Esophagus muscularis mucosa (tissue), 4 donors: ENCODE measurements around the gene TPGS1. TPM values are rescaled to one million over a fixed set of nuclear protein-coding genes. Genes with fewer than 3 reads are reported as not detected.

Experiments
- DNase-seq: peaks from one replicate; pipeline ENCODE4 v3.0.0-alpha.2; 2017; ENCODE audit errors: extremely low spot score
- H3K27ac ChIP-seq, 4 donors: fragments of 200-600 bp; sonication (generic); replicated peaks in 1 of 4; 1 replicate in 3 of 4; 2 replicates in 1 of 4; pipeline ENCODE4 v1.5.1; 2016 to 2019; ENCODE audit warnings: mild to moderate bottlenecking in 1 of 4
- H3K27me3 ChIP-seq, 4 donors: fragments of 200-600 bp; sonication (generic); one replicate each; pipeline versions ENCODE4 v1.5.1 to v1.6.0; 2016 to 2019
- H3K36me3 ChIP-seq, 4 donors: fragments of 200-600 bp; sonication (generic); one replicate each; pipeline ENCODE4 v1.5.1; 2016 to 2019
- H3K4me1 ChIP-seq, 4 donors: fragments of 200-600 bp; sonication (generic); one replicate each; pipeline ENCODE4 v1.5.1; 2016 to 2019
- H3K4me3 ChIP-seq, 4 donors: fragments of 200-600 bp; sonication (generic); 1 replicate in 2 of 4; 2 replicates in 2 of 4; pipeline ENCODE4 v1.5.1; 2016 to 2019; ENCODE audit warnings: mild to moderate bottlenecking in 4 of 4, moderate library complexity in 1 of 4
- H3K9me3 ChIP-seq, 4 donors: fragments of 200-600 bp; sonication (generic); 1 replicate in 3 of 4; 2 replicates in 1 of 4; pipeline ENCODE4 v1.5.1; 2016 to 2019
- CTCF ChIP-seq, 3 experiments: fragments of 200-600 bp in 2 of 3; fragments of 450-650 bp in 1 of 3; sonication (generic) in 2 of 3; IDR thresholded peaks; one replicate each; pipeline ENCODE4 v1.5.1; 2017 to 2019; ENCODE audit warnings: antibody characterized with exemption in 3 of 3, mild to moderate bottlenecking in 2 of 3, moderate library complexity in 1 of 3
- EP300 ChIP-seq: sonication (generic); formaldehyde crosslinking; IDR thresholded peaks from one replicate; pipeline ENCODE4 v1.6.1; 2017; ENCODE audit warnings: antibody characterized with exemption
- POLR2A ChIP-seq: fragments of 450-650 bp; IDR thresholded peaks from one replicate; pipeline ENCODE4 v1.6.1; 2017; ENCODE audit warnings: antibody characterized with exemption, moderate library complexity, mild to moderate bottlenecking, low read depth
- POLR2AphosphoS5 ChIP-seq, 2 donors: sonication (generic); formaldehyde crosslinking; IDR thresholded peaks; one replicate each; pipeline ENCODE4 v1.6.1; 2017; ENCODE audit warnings: antibody characterized with exemption in 2 of 2
- WGBS: methylation state at CpG from one replicate; pipeline ENCODE4 v1.1.5; 2018; 5-methylcytosine and 5-hydroxymethylcytosine counted together
- intact Hi-C: fragments of 100-400 bp; cut with DNase I; formaldehyde crosslinking; loops from one replicate; pipeline ENCODE4 v1.15.1; 2023
- total RNA-seq, 4 donors: library from RNA; depleted of rRNA; stranded (reverse); fragments of >200 nt; gene quantifications; one replicate each; pipeline versions ENCODE4 v1.1.0 to v1.2.1, GENCODE V29; 2016

TPGS1 gene
- total RNA-seq, 4 donors from 2014 or later, result 61.7 to 86.6 (median 64.4) TPM

GRCh38 chr19:470701-471100 is 36.6 kb upstream of the TPGS1 start:
- H3K27ac ChIP-seq, result no peak overlapping the region
- H3K4me3 ChIP-seq, result no peak overlapping the region
- no peak for TF ChIP-seq POLR2A
- TF ChIP-seq POLR2AphosphoS5 (IDR thresholded peaks at IDR 0.05), result no peak
- no peak for TF ChIP-seq CTCF (IDR thresholded peaks at IDR 0.05)
- TF ChIP-seq EP300, result no peak
- H3K4me1 ChIP-seq, result peaks cover 0 to 3% (median 0%) of the 10 kb centered on the region in 4 donors
- no peaks in the 10 kb centered on the region for H3K9me3 ChIP-seq
- no peak for DNase-seq
- 67% methylated on average over 16 of the region's 20 CpGs for WGBS
- intact Hi-C loops, result no loop called here
- H3K27me3 ChIP-seq, result no peaks in the 10 kb centered on the region
- H3K36me3 ChIP-seq, result no peaks in the 10 kb centered on the region

- peaks cover 0 to 3% (median 0%) of the 10 kb centered on the region in 4 donors for H3K4me1 ChIP-seq
- H3K9me3 ChIP-seq, result no peaks in the 10 kb centered on the region
- no peak for TF ChIP-seq EP300
- TF ChIP-seq CTCF (IDR thresholded peaks at IDR 0.05), result no peak
- TF ChIP-seq POLR2AphosphoS5 (IDR thresholded peaks at IDR 0.05), result no peak
- TF ChIP-seq POLR2A, result no peak
- no peaks in the 10 kb centered on the region for H3K27me3 ChIP-seq
- no peak overlapping the region for H3K4me3 ChIP-seq
- no peak overlapping the region for H3K27ac ChIP-seq
- DNase-seq, result no peak
- no peaks in the 10 kb centered on the region for H3K36me3 ChIP-seq
- 77% methylated on average over 18 of the region's 23 CpGs for WGBS
- intact Hi-C loops, result no loop called here
These were observed 35.1 kb upstream of the TPGS1 start for GRCh38 chr19:472005-472858.

GRCh38 chr19:474126-475078 is 32.9 kb upstream of the TPGS1 start:
- H3K4me1 ChIP-seq, result peaks cover 0 to 3% (median 0%) of the 10 kb centered on the region in 4 donors
- intact Hi-C loops, result no loop called here
- no peak for DNase-seq
- TF ChIP-seq POLR2AphosphoS5 (IDR thresholded peaks at IDR 0.05) (no peak), EP300 (no peak), POLR2A (no peak), CTCF (IDR thresholded peaks at IDR 0.05) (no peak)
- H3K9me3 ChIP-seq, result no peaks in the 10 kb centered on the region
- H3K27me3 ChIP-seq, result no peaks in the 10 kb centered on the region
- H3K4me3 ChIP-seq, result no peak overlapping the region
- WGBS, result 57% methylated on average over 32 of the region's 57 CpGs
- H3K27ac ChIP-seq, result peak overlapping the region in 1 of 4 donors; percentile 36
- no peaks in the 10 kb centered on the region for H3K36me3 ChIP-seq

- Histone ChIP-seq H3K4me3 (no peak overlapping the region), H3K36me3 (no peaks in the 10 kb centered on the region), H3K27me3 (no peaks in the 10 kb centered on the region), H3K9me3 (no peaks in the 10 kb centered on the region), H3K4me1 (peaks cover 3 to 7% (median 4%) of the 10 kb centered on the region in 4 donors), H3K27ac (no peak overlapping the region)
- 87% methylated on average over 13 of the region's 13 CpGs for WGBS
- TF ChIP-seq POLR2A (no peak), EP300 (no peak), POLR2AphosphoS5 (IDR thresholded peaks at IDR 0.05) (no peak), CTCF (IDR thresholded peaks at IDR 0.05) (no peak)
- intact Hi-C loops, result no loop called here
- no peak for DNase-seq
These were observed 31.9 kb upstream of the TPGS1 start for GRCh38 chr19:475360-475759.
